Measurements from ENCODE around the gene DIP2B. TPM values are rescaled to one million over a fixed set of nuclear protein-coding genes. Genes with fewer than 3 reads are reported as not detected.

Gene DIP2B
- total RNA-seq, 2 experiments from 2014 or later: 29.5 to 30.0 TPM

DNA sequence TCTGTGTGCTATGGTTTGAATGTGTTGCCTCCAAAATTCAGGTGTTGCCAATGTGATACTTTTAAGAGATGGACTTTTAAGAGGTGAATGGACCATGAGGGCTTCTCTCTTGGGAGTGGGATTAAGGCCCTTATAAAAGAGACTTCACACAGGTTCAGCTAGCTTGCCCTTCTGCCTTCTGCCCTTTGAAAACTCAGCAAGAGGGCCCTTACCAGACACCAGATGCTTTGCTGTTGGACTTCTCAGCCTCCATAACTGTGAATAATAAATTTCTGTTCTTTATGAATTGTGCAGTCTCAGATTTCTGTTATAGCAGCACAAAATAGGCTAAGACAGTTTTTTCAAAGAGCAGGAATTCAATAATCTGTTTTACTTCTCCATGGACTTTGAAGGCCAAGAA, 86.1 kb downstream of the DIP2B start:
- no peak for DNase-seq
- CTCF ChIA-PET: interaction anchor here (1.4 kb wide), 1 partner anchor 47 kb away, joined by 4 read pairs; no protein-coding TSS in a partner anchor

DNA sequence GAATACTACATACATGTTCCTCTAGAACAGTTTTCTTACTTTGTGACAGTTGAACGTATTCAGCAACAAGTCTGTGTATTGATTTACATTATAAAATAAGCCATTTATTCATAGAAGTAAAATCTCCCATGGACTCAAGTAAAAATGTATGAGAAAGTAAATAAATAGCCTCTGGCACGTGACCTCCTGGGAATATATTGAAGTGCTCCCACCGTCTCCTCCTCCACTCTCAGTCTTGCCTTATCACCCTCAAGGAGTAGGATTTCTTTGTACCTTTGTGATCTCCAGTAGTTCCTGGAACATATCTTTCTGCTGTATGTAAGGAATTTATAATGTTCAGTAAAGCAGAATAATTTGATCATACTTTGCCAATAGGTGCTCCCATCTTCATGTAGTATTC, 90.9 kb downstream of the DIP2B start:
- no peaks in the 10 kb centered on the region for H3K36me3 Mint-ChIP-seq (ENCODE audit: low read depth)
- no peaks in the 10 kb centered on the region for H3K36me3 ChIP-seq (ENCODE audit: insufficient read depth, low read length)
- H3K9me3 Mint-ChIP-seq: no peaks in the 10 kb centered on the region
- H3K4me3 ChIP-seq (ENCODE audit: low read length): no peak overlapping the region
- DNase-seq (no peak), ATAC-seq (ENCODE audit: poor library complexity) (no peak)
- POLR2A ChIA-PET: no interaction called here
- no peaks in the 10 kb centered on the region for H3K9me3 ChIP-seq (ENCODE audit: control insufficient read depth in 1 of 2, insufficient read depth in 1 of 2, low read length in 2 of 2)
- H3K27me3 Mint-ChIP-seq: no peaks in the 10 kb centered on the region
- intact Hi-C loops (cut with DNase I, micrococcal nuclease): loop anchor here in 1 of 2 experiments (5.0 kb wide), 2 partner anchors 33 to 42 kb away; no protein-coding TSS in a partner anchor
- H3K27ac Mint-ChIP-seq: peak overlapping the region; percentile 46
- H3K27me3 ChIP-seq (ENCODE audit: control insufficient read depth in 1 of 2, insufficient read depth in 2 of 2, low read length in 2 of 2): no peaks in the 10 kb centered on the region
- no peak overlapping the region for H3K4me3 Mint-ChIP-seq
- no peak overlapping the region for H3K27ac ChIP-seq (ENCODE audit: low read depth in 1 of 2, low read length in 2 of 2)
- peaks cover 61% of the 10 kb centered on the region for H3K4me1 Mint-ChIP-seq (ENCODE audit: low read depth)
- H3K4me1 ChIP-seq (ENCODE audit: insufficient read depth, low read length): peaks cover 7% of the 10 kb centered on the region
- TF ChIP-seq, protein P1, sequence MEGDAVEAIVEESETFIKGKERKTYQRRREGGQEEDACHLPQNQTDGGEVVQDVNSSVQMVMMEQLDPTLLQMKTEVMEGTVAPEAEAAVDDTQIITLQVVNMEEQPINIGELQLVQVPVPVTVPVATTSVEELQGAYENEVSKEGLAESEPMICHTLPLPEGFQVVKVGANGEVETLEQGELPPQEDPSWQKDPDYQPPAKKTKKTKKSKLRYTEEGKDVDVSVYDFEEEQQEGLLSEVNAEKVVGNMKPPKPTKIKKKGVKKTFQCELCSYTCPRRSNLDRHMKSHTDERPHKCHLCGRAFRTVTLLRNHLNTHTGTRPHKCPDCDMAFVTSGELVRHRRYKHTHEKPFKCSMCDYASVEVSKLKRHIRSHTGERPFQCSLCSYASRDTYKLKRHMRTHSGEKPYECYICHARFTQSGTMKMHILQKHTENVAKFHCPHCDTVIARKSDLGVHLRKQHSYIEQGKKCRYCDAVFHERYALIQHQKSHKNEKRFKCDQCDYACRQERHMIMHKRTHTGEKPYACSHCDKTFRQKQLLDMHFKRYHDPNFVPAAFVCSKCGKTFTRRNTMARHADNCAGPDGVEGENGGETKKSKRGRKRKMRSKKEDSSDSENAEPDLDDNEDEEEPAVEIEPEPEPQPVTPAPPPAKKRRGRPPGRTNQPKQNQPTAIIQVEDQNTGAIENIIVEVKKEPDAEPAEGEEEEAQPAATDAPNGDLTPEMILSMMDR (IDR thresholded peaks at IDR 0.05): no peak
- CTCF ChIA-PET: interaction anchor here (2.3 kb wide), 1 partner anchor 91 kb away, joined by 11 read pairs; the partner anchor contains the start of gene DIP2B

More for the DNA sequence above, 86.1 kb downstream of the DIP2B start:
- Histone ChIP-seq H3K9me3 (ENCODE audit: control insufficient read depth in 1 of 2, insufficient read depth in 1 of 2, low read length in 2 of 2) (no peaks in the 10 kb centered on the region), H3K27ac (ENCODE audit: low read depth in 1 of 2, low read length in 2 of 2) (no peak overlapping the region), H3K4me1 (ENCODE audit: insufficient read depth, low read length) (peaks cover 10% of the 10 kb centered on the region), H3K4me3 (ENCODE audit: low read length) (no peak overlapping the region), H3K36me3 (ENCODE audit: insufficient read depth, low read length) (no peaks in the 10 kb centered on the region), H3K27me3 (ENCODE audit: control insufficient read depth in 1 of 2, insufficient read depth in 2 of 2, low read length in 2 of 2) (no peaks in the 10 kb centered on the region)
- H3K27me3 Mint-ChIP-seq: no peaks in the 10 kb centered on the region
- no peak for ATAC-seq (ENCODE audit: poor library complexity)
- no peaks in the 10 kb centered on the region for H3K36me3 Mint-ChIP-seq (ENCODE audit: low read depth)
- peak overlapping the region; percentile 45 for H3K27ac Mint-ChIP-seq
- H3K9me3 Mint-ChIP-seq: no peaks in the 10 kb centered on the region
- no peak overlapping the region for H3K4me3 Mint-ChIP-seq
- POLR2A ChIA-PET: interaction anchor here (0.7 kb wide), 1 partner anchor 9 kb away, joined by 5 read pairs; no protein-coding TSS in a partner anchor
- intact Hi-C loops (cut with DNase I, micrococcal nuclease): no loop called here
- H3K4me1 Mint-ChIP-seq (ENCODE audit: low read depth): peaks cover 57% of the 10 kb centered on the region
- TF ChIP-seq, protein P1 (IDR thresholded peaks at IDR 0.05): no peak

DNA sequence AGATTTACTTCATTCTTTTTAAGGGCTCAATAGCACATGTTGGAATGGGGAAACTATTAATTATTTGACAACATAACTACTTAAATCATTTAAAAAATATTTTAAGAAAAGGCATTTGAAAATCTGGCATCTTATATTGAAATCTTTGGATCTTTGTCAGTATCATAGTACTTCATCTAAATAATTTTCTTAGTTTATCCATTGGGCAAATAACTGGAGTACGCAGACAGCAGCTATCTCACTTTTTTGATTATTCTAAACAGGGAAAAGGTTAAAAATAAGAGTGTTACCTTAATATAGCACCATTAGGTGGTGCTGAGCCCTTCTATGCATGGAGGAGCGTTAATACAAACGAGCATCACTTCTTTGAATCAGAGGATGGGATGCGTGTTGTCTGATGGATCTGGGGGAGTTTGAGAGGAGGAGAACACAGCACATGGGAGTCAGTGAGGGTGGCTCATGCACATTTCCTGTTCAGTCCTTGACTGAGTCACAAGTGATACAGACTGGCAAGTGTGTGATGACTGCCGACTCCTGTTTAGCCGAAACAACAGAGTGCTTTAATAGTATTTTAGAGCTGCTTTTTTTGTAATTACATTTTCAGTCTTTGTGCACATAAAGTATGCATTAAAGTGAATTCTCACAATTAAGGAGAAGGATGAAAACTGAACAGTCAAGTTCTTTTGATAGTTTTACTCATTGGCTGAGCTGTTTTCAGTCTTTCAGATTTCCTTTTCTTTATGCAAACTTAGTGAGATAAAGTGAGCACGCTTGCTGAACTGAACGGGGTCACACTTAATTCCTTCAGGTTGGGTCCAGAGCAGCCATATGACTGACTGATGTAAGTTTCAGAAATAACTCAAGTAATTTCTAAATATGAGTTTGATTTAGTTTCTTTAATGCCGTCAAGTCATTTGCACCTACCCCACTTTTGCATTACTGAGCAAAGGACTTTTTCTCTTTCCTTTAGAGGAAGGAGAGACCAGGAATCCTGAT, 92.7 kb downstream of the DIP2B start:
- Histone ChIP-seq H3K36me3 (ENCODE audit: insufficient read depth, low read length) (no peaks in the 10 kb centered on the region), H3K27ac (ENCODE audit: low read depth in 1 of 2, low read length in 2 of 2) (no peak overlapping the region), H3K27me3 (ENCODE audit: control insufficient read depth in 1 of 2, insufficient read depth in 2 of 2, low read length in 2 of 2) (no peaks in the 10 kb centered on the region), H3K9me3 (ENCODE audit: control insufficient read depth in 1 of 2, insufficient read depth in 1 of 2, low read length in 2 of 2) (no peaks in the 10 kb centered on the region), H3K4me1 (ENCODE audit: insufficient read depth, low read length) (peaks cover 7% of the 10 kb centered on the region), H3K4me3 (ENCODE audit: low read length) (no peak overlapping the region)
- H3K4me3 Mint-ChIP-seq: peak overlapping the region; percentile 12
- TF ChIP-seq, protein P1 (IDR thresholded peaks at IDR 0.05): no peak
- no peaks in the 10 kb centered on the region for H3K27me3 Mint-ChIP-seq
- H3K27ac Mint-ChIP-seq: peak overlapping the region; percentile 28
- no peaks in the 10 kb centered on the region for H3K9me3 Mint-ChIP-seq
- CTCF ChIA-PET: interaction anchor here (0.6 to 2.3 kb wide), 4 partner anchors 39 to 92 kb away, joined by 3 to 11 read pairs (median 4); partner anchors contain the start of gene DIP2B
- DNase-seq: peak in 13 of 14 experiments; percentile 16 to 70 (median 32)
- intact Hi-C loops (cut with DNase I, micrococcal nuclease): loop anchor here in 1 of 2 experiments (5.0 kb wide), 2 partner anchors 35 to 40 kb away; no protein-coding TSS in a partner anchor
- POLR2A ChIA-PET: interaction anchor here (0.6 to 1.3 kb wide), 2 partner anchors 93 to 213 kb away, joined by 4 to 5 read pairs; partner anchors contain the start of gene DIP2B
- H3K4me1 Mint-ChIP-seq (ENCODE audit: low read depth): peaks cover 57% of the 10 kb centered on the region
- ATAC-seq (ENCODE audit: poor library complexity): peak; percentile 98
- H3K36me3 Mint-ChIP-seq (ENCODE audit: low read depth): no peaks in the 10 kb centered on the region

All from CD4-positive, alpha-beta T cell (primary cell).